WTC11 (cell line): ENCODE measurements around the gene NFAM1. TPM values are rescaled to one million over a fixed set of nuclear protein-coding genes. Genes with fewer than 3 reads are reported as not detected.

Experiments
- ATAC-seq: fragments of 200-7000 bp; cut with Tn5 transposase; 2 replicates; pipeline ENCODE4 v1.10.0; 2021; ENCODE audit warnings: mild to moderate bottlenecking, moderate library complexity
- CTCF ChIA-PET: fragments of 300-600 bp; sonication (Branson Sonifier 250); formaldehyde crosslinking; loops from one replicate; lab custom pipeline; 2021; ENCODE audit warnings: antibody characterized with exemption; lab: Charles Lee
- POLR2A ChIA-PET: fragments of 350-600 bp; sonication (Branson Sonifier 250); formaldehyde crosslinking; loops from one replicate; lab custom pipeline; 2021; ENCODE audit warnings: antibody characterized with exemption; lab: Charles Lee
- DNase-seq: peaks from one replicate; pipeline ENCODE4 v3.0.0; 2021; ENCODE audit warnings: low spot score
- H3K27ac Mint-ChIP-seq: 2 replicates; pipeline ENCODE4 v1.8.0; 2021; ENCODE audit warnings: mixed read lengths
- H3K27me3 Mint-ChIP-seq: 2 replicates; pipeline ENCODE4 v1.8.0; 2021; ENCODE audit warnings: low read depth, mild to moderate bottlenecking, moderate library complexity, mixed read lengths
- H3K36me3 Mint-ChIP-seq: 2 replicates; pipeline ENCODE4 v1.8.0; 2021; ENCODE audit warnings: mixed read lengths
- H3K4me1 Mint-ChIP-seq: 2 replicates; pipeline ENCODE4 v1.8.0; 2022; ENCODE audit warnings: mixed read lengths
- H3K4me3 Mint-ChIP-seq: 2 replicates; pipeline ENCODE4 v1.8.0; 2021; ENCODE audit warnings: mild to moderate bottlenecking, moderate library complexity, mixed read lengths
- H3K9me3 Mint-ChIP-seq: 2 replicates; pipeline ENCODE4 v1.8.0; 2021; ENCODE audit warnings: mixed read lengths
- CBFB ChIP-seq: sonication (generic); formaldehyde crosslinking; IDR thresholded peaks from 2 replicates; pipeline ENCODE4 v1.8.1; 2022; ENCODE audit warnings: mild to moderate bottlenecking, low read depth, missing genetic modification reagents
- CREM ChIP-seq: sonication (generic); formaldehyde crosslinking; IDR thresholded peaks from 2 replicates; pipeline ENCODE4 v1.8.1; 2022; ENCODE audit warnings: mild to moderate bottlenecking, missing genetic modification reagents, moderate library complexity
- FOXJ3 ChIP-seq: sonication (generic); formaldehyde crosslinking; IDR thresholded peaks from 2 replicates; pipeline ENCODE4 v1.9.0; 2021; ENCODE audit warnings: missing genetic modification reagents, mild to moderate bottlenecking, borderline replicate concordance
- GABPB1 ChIP-seq: sonication (generic); formaldehyde crosslinking; IDR thresholded peaks from 2 replicates; pipeline ENCODE4 v1.8.1; 2023; ENCODE audit warnings: mild to moderate bottlenecking, missing genetic modification reagents
- HMGXB4 ChIP-seq: sonication (generic); formaldehyde crosslinking; IDR thresholded peaks from 2 replicates; pipeline ENCODE4 v1.8.1; 2023; ENCODE audit warnings: mild to moderate bottlenecking, moderate library complexity, missing genetic modification reagents
- MXD4 ChIP-seq: fragments of 250-450 bp; sonication (Bioruptor Pico); IDR thresholded peaks from 2 replicates; pipeline ENCODE4 v1.8.0; 2021; ENCODE audit warnings: mild to moderate bottlenecking, moderate library complexity, borderline replicate concordance
- NFE2L1 ChIP-seq: sonication (generic); formaldehyde crosslinking; IDR thresholded peaks from 2 replicates; pipeline ENCODE4 v1.8.1; 2023; ENCODE audit warnings: missing genetic modification reagents
- NR1H2 ChIP-seq: sonication (generic); formaldehyde crosslinking; IDR thresholded peaks from 2 replicates; pipeline ENCODE4 v1.9.0; 2021; ENCODE audit warnings: mild to moderate bottlenecking, moderate library complexity, missing genetic modification reagents
- NR2C2 ChIP-seq: sonication (generic); formaldehyde crosslinking; IDR thresholded peaks from 2 replicates; pipeline ENCODE4 v1.8.0; 2022; ENCODE audit warnings: mild to moderate bottlenecking, missing genetic modification reagents
- PRDM15 ChIP-seq: sonication (generic); formaldehyde crosslinking; IDR thresholded peaks from 2 replicates; pipeline ENCODE4 v1.8.0; 2022; ENCODE audit warnings: missing genetic modification reagents
- PRRX2 ChIP-seq: fragments of 250-450 bp; sonication (Bioruptor Pico); IDR thresholded peaks from 2 replicates; pipeline ENCODE4 v1.8.0; 2021; ENCODE audit warnings: mild to moderate bottlenecking
- TP53 ChIP-seq: sonication (generic); formaldehyde crosslinking; IDR thresholded peaks from 2 replicates; pipeline ENCODE4 v1.8.1; 2023; ENCODE audit warnings: mild to moderate bottlenecking, missing genetic modification reagents
- ZNF532 ChIP-seq: fragments of 250-450 bp; sonication (Bioruptor Pico); IDR thresholded peaks from 2 replicates; pipeline ENCODE4 v1.9.0; 2021; ENCODE audit warnings: mild to moderate bottlenecking, borderline replicate concordance
- total RNA-seq: library from RNA; stranded (reverse); gene quantifications from 3 replicates; pipeline ENCODE4 v1.2.3, GENCODE V29; 2021
- TF ChIP-seq, protein P1 (sequence below): sonication (generic); formaldehyde crosslinking; IDR thresholded peaks from 2 replicates; pipeline ENCODE4 v1.8.0; 2022; ENCODE audit warnings: mild to moderate bottlenecking, missing genetic modification reagents
- TF ChIP-seq, protein P2 (sequence below): fragments of 200-600 bp; IDR thresholded peaks from 2 replicates; pipeline ENCODE4 v1.8.0; 2022; ENCODE audit warnings: antibody characterized with exemption
- TF ChIP-seq, protein P3 (sequence below): fragments of 250-450 bp; sonication (Bioruptor Pico); IDR thresholded peaks from 2 replicates; pipeline ENCODE4 v1.8.0; 2021; ENCODE audit warnings: mild to moderate bottlenecking

NFAM1 gene
- total RNA-seq, 1 experiment from 2014 or later = 1.6 TPM

- TF ChIP-seq, protein P1, sequence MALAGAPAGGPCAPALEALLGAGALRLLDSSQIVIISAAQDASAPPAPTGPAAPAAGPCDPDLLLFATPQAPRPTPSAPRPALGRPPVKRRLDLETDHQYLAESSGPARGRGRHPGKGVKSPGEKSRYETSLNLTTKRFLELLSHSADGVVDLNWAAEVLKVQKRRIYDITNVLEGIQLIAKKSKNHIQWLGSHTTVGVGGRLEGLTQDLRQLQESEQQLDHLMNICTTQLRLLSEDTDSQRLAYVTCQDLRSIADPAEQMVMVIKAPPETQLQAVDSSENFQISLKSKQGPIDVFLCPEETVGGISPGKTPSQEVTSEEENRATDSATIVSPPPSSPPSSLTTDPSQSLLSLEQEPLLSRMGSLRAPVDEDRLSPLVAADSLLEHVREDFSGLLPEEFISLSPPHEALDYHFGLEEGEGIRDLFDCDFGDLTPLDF (CRISPR knock-in tag) = no peak
- TF ChIP-seq PRDM15 (CRISPR knock-in tag) (no peak), FOXJ3 (no peak)
- TF ChIP-seq, protein P2, sequence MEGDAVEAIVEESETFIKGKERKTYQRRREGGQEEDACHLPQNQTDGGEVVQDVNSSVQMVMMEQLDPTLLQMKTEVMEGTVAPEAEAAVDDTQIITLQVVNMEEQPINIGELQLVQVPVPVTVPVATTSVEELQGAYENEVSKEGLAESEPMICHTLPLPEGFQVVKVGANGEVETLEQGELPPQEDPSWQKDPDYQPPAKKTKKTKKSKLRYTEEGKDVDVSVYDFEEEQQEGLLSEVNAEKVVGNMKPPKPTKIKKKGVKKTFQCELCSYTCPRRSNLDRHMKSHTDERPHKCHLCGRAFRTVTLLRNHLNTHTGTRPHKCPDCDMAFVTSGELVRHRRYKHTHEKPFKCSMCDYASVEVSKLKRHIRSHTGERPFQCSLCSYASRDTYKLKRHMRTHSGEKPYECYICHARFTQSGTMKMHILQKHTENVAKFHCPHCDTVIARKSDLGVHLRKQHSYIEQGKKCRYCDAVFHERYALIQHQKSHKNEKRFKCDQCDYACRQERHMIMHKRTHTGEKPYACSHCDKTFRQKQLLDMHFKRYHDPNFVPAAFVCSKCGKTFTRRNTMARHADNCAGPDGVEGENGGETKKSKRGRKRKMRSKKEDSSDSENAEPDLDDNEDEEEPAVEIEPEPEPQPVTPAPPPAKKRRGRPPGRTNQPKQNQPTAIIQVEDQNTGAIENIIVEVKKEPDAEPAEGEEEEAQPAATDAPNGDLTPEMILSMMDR = no peak
- TF ChIP-seq, protein P3, sequence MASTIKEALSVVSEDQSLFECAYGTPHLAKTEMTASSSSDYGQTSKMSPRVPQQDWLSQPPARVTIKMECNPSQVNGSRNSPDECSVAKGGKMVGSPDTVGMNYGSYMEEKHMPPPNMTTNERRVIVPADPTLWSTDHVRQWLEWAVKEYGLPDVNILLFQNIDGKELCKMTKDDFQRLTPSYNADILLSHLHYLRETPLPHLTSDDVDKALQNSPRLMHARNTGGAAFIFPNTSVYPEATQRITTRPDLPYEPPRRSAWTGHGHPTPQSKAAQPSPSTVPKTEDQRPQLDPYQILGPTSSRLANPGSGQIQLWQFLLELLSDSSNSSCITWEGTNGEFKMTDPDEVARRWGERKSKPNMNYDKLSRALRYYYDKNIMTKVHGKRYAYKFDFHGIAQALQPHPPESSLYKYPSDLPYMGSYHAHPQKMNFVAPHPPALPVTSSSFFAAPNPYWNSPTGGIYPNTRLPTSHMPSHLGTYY = no peak
Observed at GRCh38 chr22:42472671-42473070, 40.5 kb upstream of the NFAM1 start (continued).

GRCh38 chr22:42471441-42471840, 39.2 kb upstream of the NFAM1 start:
- no peak for DNase-seq
- TF ChIP-seq PRDM15 (CRISPR knock-in tag) (no peak), NR2C2 (CRISPR knock-in tag) (no peak), NR1H2 (no peak), ZNF532 (no peak), CBFB (CRISPR knock-in tag) (no peak), HMGXB4 (no peak), NFE2L1 (CRISPR knock-in tag) (no peak), TP53 (CRISPR knock-in tag) (no peak), MXD4 (CRISPR knock-in tag) (no peak), GABPB1 (no peak), PRRX2 (CRISPR knock-in tag) (no peak), CREM (CRISPR knock-in tag) (no peak)
- TF ChIP-seq, protein P3 = no peak

More at GRCh38 chr22:42471441-42471840, 39.2 kb upstream of the NFAM1 start:
- POLR2A ChIA-PET = no interaction called here
- no peaks in the 10 kb centered on the region for H3K36me3 Mint-ChIP-seq
- no peaks in the 10 kb centered on the region for H3K9me3 Mint-ChIP-seq
- CTCF ChIA-PET = interaction anchor here (3.0 kb wide), 1 partner anchor 12 kb away, joined by 17 read pairs; no protein-coding TSS in a partner anchor
- H3K27ac Mint-ChIP-seq = no peak overlapping the region
- no peak overlapping the region for H3K4me3 Mint-ChIP-seq
- ATAC-seq = no peak
- peaks cover 3% of the 10 kb centered on the region; the same call in 1 of the 2 replicates for H3K4me1 Mint-ChIP-seq
- peaks cover 22% of the 10 kb centered on the region for H3K27me3 Mint-ChIP-seq
